Rectal smooth muscle tissue (tissue), 1 donor: Measurements from ENCODE around the gene GABRR1.

Experiments used
- H3K27ac ChIP-seq: one replicate; pipeline ENCODE4 v1.7.0; 2013; ENCODE audit warnings: low read depth, low read length, inconsistent platforms
- H3K27me3 ChIP-seq: one replicate; pipeline ENCODE4 v1.7.0; 2013; ENCODE audit warnings: low read length; ENCODE audit not compliant: control insufficient read depth, insufficient read depth
- H3K36me3 ChIP-seq: one replicate; pipeline ENCODE4 v1.7.0; 2013; ENCODE audit warnings: low read length; ENCODE audit not compliant: control insufficient read depth, insufficient read depth
- H3K4me1 ChIP-seq: one replicate; pipeline ENCODE4 v1.7.0; 2013; ENCODE audit warnings: low read length; ENCODE audit not compliant: control insufficient read depth, insufficient read depth
- H3K4me3 ChIP-seq: one replicate; pipeline ENCODE4 v1.7.0; 2013; ENCODE audit warnings: low read length
- H3K9ac ChIP-seq: one replicate; pipeline ENCODE4 v1.7.0; 2013; ENCODE audit warnings: low read length

The GABRR1 gene

GRCh38 chr6:89146718-89147700, 70.1 kb downstream of the GABRR1 start:
- peaks cover 2% of the 10 kb centered on the region for H3K36me3 ChIP-seq
- H3K4me1 ChIP-seq, result peaks cover 7% of the 10 kb centered on the region
- no peaks in the 10 kb centered on the region for H3K27me3 ChIP-seq
- H3K4me3 ChIP-seq, result peak overlapping the region; percentile 58
- peak overlapping the region; percentile 2 for H3K9ac ChIP-seq
- peak overlapping the region; percentile 95 for H3K27ac ChIP-seq

DNA sequence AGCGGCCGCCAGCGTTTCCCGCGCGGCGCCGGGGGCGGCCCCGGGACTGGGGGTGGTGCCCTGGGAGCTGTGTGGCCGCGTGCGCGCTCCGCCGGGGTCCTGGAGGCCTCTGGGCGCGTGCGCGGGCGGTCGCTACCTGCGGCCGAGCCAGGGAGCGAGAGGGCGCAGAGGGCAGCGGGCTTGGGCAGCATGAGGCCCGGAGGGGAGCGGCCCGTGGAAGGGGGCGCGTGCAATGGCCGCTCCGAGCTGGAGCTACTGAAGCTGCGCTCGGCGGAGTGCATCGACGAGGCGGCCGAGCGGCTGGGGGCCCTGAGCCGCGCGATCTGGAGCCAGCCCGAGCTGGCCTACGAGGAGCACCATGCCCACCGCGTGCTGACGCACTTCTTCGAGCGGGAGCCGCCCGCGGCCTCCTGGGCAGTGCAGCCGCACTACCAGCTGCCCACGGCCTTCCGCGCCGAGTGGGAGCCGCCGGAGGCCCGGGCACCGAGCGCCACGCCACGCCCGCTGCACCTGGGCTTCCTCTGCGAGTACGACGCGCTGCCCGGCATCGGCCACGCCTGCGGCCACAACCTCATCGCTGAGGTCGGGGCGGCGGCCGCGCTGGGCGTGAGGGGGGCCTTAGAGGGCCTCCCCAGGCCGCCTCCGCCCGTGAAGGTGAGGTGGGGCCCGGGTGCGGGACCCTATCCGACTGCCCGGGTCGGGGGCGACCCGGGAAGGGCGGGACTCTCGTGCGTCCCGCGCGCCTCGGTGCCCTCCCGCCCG, 71.0 kb downstream of the GABRR1 start, which contains the start of gene PM20D2:
Gene PM20D2, plus strand, starts transcription at position 100 of the 762 bp plus-strand sequence. Its CDS starts 90 bp downstream, at position 190.
- Histone ChIP-seq H3K27me3 (no peaks in the 10 kb centered on the region), H3K36me3 (peaks cover 2% of the 10 kb centered on the region), H3K27ac (peak within 1 kb of the TSS; percentile 95), H3K9ac (peak within 1 kb of the TSS; percentile 2), H3K4me3 (peak within 1 kb of the TSS; percentile 58), H3K4me1 (peaks cover 7% of the 10 kb centered on the region)

- no peaks in the 10 kb centered on the region for H3K27me3 ChIP-seq
Measured at GRCh38 chr6:89145091-89145955, 71.8 kb downstream of the GABRR1 start.

GRCh38 chr6:89144354-89144906, 72.7 kb downstream of the GABRR1 start:
- H3K27me3 ChIP-seq, result no peaks in the 10 kb centered on the region
- no peak overlapping the region for H3K27ac ChIP-seq
- no peaks in the 10 kb centered on the region for H3K36me3 ChIP-seq
- no peak overlapping the region for H3K4me3 ChIP-seq
- H3K9ac ChIP-seq, result no peak overlapping the region
- H3K4me1 ChIP-seq, result peaks cover 19% of the 10 kb centered on the region

More at GRCh38 chr6:89145091-89145955, 71.8 kb downstream of the GABRR1 start:
- H3K4me1 ChIP-seq, result peaks cover 14% of the 10 kb centered on the region
- peak overlapping the region; percentile 58 for H3K4me3 ChIP-seq
- peak overlapping the region; percentile 95 for H3K27ac ChIP-seq
- peak overlapping the region; percentile 2 for H3K9ac ChIP-seq
- peaks cover 2% of the 10 kb centered on the region for H3K36me3 ChIP-seq

GRCh38 chr6:89140347-89141156, 76.6 kb downstream of the GABRR1 start:
- peaks cover 15% of the 10 kb centered on the region for H3K4me1 ChIP-seq
- H3K9ac ChIP-seq, result no peak overlapping the region
- H3K27ac ChIP-seq, result peak overlapping the region; percentile 77
- no peaks in the 10 kb centered on the region for H3K36me3 ChIP-seq
- no peak overlapping the region for H3K4me3 ChIP-seq
- no peaks in the 10 kb centered on the region for H3K27me3 ChIP-seq

GRCh38 chr6:89139509-89140346, 77.4 kb downstream of the GABRR1 start:
- H3K4me3 ChIP-seq, result no peak overlapping the region
- H3K27me3 ChIP-seq, result no peaks in the 10 kb centered on the region
- peak overlapping the region; percentile 77 for H3K27ac ChIP-seq
- no peaks in the 10 kb centered on the region for H3K36me3 ChIP-seq
- no peak overlapping the region for H3K9ac ChIP-seq
- H3K4me1 ChIP-seq, result peaks cover 12% of the 10 kb centered on the region

DNA sequence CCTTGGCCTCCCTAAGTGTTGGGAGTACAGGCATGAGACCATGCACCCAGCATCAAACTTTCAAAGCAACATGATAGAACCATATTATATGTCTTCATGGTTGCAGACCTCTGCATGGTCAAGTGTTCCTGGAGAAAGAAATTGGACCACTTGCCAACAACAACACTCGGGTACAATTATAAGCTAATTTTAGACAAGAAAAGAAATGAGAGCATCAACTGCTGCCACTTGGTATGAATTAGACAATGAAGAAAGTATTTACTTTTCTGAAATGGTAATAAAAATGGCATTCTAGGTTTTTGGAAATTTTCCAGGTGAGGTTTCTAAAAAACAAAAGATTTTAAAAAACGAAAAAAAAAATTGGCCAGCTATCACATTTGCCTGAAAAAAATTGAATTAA, 79.0 kb downstream of the GABRR1 start:
- Histone ChIP-seq H3K27ac (no peak overlapping the region), H3K9ac (no peak overlapping the region), H3K4me3 (no peak overlapping the region), H3K4me1 (peaks cover 12% of the 10 kb centered on the region), H3K27me3 (no peaks in the 10 kb centered on the region), H3K36me3 (no peaks in the 10 kb centered on the region)

GRCh38 chr6:89134723-89135122, 82.4 kb downstream of the GABRR1 start:
- peaks cover under 1% of the 10 kb centered on the region for H3K4me1 ChIP-seq
- no peaks in the 10 kb centered on the region for H3K36me3 ChIP-seq
- H3K27ac ChIP-seq, result no peak overlapping the region
- no peaks in the 10 kb centered on the region for H3K27me3 ChIP-seq
- H3K4me3 ChIP-seq, result no peak overlapping the region
- H3K9ac ChIP-seq, result no peak overlapping the region

DNA sequence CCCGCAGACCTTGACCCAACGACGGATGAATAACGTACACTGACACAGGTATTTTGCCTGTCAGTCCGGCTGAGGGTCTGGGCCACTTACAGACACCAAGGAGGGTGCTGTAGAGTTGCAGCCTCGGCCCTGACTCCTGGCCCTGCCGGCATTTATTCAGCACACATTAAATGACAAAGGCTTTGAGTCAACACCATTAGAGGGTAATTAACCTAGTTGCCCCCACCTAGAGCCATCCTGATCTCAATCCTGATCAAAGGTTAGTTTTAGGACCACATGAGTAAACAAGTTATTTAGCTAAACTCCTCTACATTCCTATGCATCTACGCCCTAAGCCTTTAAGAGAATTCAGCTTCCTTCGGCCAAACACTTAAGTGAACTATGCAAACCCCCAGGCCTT, 83.2 kb downstream of the GABRR1 start:
- Histone ChIP-seq H3K4me1 (no peaks in the 10 kb centered on the region), H3K36me3 (no peaks in the 10 kb centered on the region), H3K27ac (no peak overlapping the region)

DNA sequence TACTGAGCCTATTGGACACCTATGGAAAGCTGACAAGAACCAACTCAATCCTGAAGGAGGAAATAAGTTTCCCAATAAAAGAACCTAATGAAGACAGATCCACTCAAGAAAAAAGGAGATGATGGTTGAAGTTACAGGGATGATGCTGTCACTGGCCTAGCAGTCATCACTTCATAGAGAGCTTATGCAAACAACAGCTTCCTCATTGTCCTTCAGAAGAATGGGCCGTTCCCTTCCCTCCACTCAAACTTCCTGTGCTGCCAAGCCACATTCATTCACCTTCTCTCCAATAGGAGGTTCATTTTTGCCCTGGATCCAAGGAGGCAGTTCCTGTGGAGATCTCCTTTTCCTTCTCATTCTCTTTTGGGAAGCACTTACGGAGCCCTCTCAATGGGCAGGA, 85.1 kb downstream of the GABRR1 start:
- Histone ChIP-seq H3K36me3 (no peaks in the 10 kb centered on the region), H3K27ac (no peak overlapping the region), H3K27me3 (no peaks in the 10 kb centered on the region), H3K9ac (no peak overlapping the region), H3K4me3 (no peak overlapping the region), H3K4me1 (no peaks in the 10 kb centered on the region)

More for the DNA sequence above, 83.2 kb downstream of the GABRR1 start:
- Histone ChIP-seq H3K4me3 (no peak overlapping the region), H3K9ac (no peak overlapping the region), H3K27me3 (no peaks in the 10 kb centered on the region)
